ENCODE data around the gene TRABD2B. TPM values are rescaled to one million over a fixed set of nuclear protein-coding genes. Genes with fewer than 3 reads are reported as not detected.

The TRABD2B gene
- total RNA-seq, 1 experiment from 2014 or later = not detected

GRCh38 chr1:47830021-47830420, 167.2 kb downstream of the TRABD2B start:
- H3K4me1 ChIP-seq (ENCODE audit: insufficient read depth, low read length, poor library complexity, severe bottlenecking) = no peaks in the 10 kb centered on the region
- POLR2A ChIA-PET (ENCODE audit: low non-redundant PET) = no interaction called here
- no peak overlapping the region for H3K27ac ChIP-seq (ENCODE audit: low read depth, low read length, poor library complexity, severe bottlenecking)
- DNase-seq (ENCODE audit: low spot score) = no peak
- CTCF ChIA-PET = no interaction called here
- H3K4me3 ChIP-seq (ENCODE audit: low read depth, low read length, poor library complexity, severe bottlenecking) = no peak overlapping the region
- H3K36me3 ChIP-seq (ENCODE audit: insufficient read depth, low read length, poor library complexity, severe bottlenecking) = no peaks in the 10 kb centered on the region
- peaks cover 2% of the 10 kb centered on the region for H3K9me3 ChIP-seq (ENCODE audit: low read depth, low read length, poor library complexity, severe bottlenecking)
- intact Hi-C loops (cut with micrococcal nuclease; ENCODE audit: unreplicated experiment) = no loop called here
- peaks cover 12% of the 10 kb centered on the region for H3K27me3 ChIP-seq (replicated peaks; ENCODE audit: insufficient read depth, low read depth, low read length, poor library complexity)
- BruUV-seq (replicated peaks) = no TSS peak
- TF ChIP-seq CTCF (conservative IDR thresholded peaks at IDR 0.05; ENCODE audit: low read depth, low read length) (no peak), EZH2 (IDR thresholded peaks at IDR 0.05; ENCODE audit: borderline replicate concordance, low read depth, low read length, poor library complexity, severe bottlenecking) (no peak)

GRCh38 chr1:47828978-47829377, 168.2 kb downstream of the TRABD2B start:
- Histone ChIP-seq H3K9me3 (ENCODE audit: low read depth, low read length, poor library complexity, severe bottlenecking) (no peaks in the 10 kb centered on the region), H3K27me3 (replicated peaks; ENCODE audit: insufficient read depth, low read depth, low read length, poor library complexity) (peaks cover 12% of the 10 kb centered on the region), H3K27ac (ENCODE audit: low read depth, low read length, poor library complexity, severe bottlenecking) (no peak overlapping the region), H3K4me1 (ENCODE audit: insufficient read depth, low read length, poor library complexity, severe bottlenecking) (no peaks in the 10 kb centered on the region), H3K36me3 (ENCODE audit: insufficient read depth, low read length, poor library complexity, severe bottlenecking) (no peaks in the 10 kb centered on the region), H3K4me3 (ENCODE audit: low read depth, low read length, poor library complexity, severe bottlenecking) (no peak overlapping the region)
- intact Hi-C loops (cut with micrococcal nuclease; ENCODE audit: unreplicated experiment) = no loop called here
- BruUV-seq (replicated peaks) = no TSS peak
- DNase-seq (ENCODE audit: low spot score) = no peak
- POLR2A ChIA-PET (ENCODE audit: low non-redundant PET) = no interaction called here
- CTCF ChIA-PET = no interaction called here
- no peak for TF ChIP-seq CTCF (conservative IDR thresholded peaks at IDR 0.05; ENCODE audit: low read depth, low read length)
- TF ChIP-seq EZH2 (IDR thresholded peaks at IDR 0.05; ENCODE audit: borderline replicate concordance, low read depth, low read length, poor library complexity, severe bottlenecking) = no peak

- TF ChIP-seq EZH2 (IDR thresholded peaks at IDR 0.05; ENCODE audit: borderline replicate concordance, low read depth, low read length, poor library complexity, severe bottlenecking) = no peak
- no peak for TF ChIP-seq CTCF (conservative IDR thresholded peaks at IDR 0.05; ENCODE audit: low read depth, low read length)
- DNase-seq (ENCODE audit: low spot score) = no peak
- no TSS peak for BruUV-seq (replicated peaks)
- H3K27ac ChIP-seq (ENCODE audit: low read depth, low read length, poor library complexity, severe bottlenecking) = no peak overlapping the region
- no peaks in the 10 kb centered on the region for H3K9me3 ChIP-seq (ENCODE audit: low read depth, low read length, poor library complexity, severe bottlenecking)
- intact Hi-C loops (cut with micrococcal nuclease; ENCODE audit: unreplicated experiment) = no loop called here
- no peak overlapping the region for H3K4me3 ChIP-seq (ENCODE audit: low read depth, low read length, poor library complexity, severe bottlenecking)
- H3K36me3 ChIP-seq (ENCODE audit: insufficient read depth, low read length, poor library complexity, severe bottlenecking) = no peaks in the 10 kb centered on the region
- ChIA-PET CTCF (no interaction called here), POLR2A (ENCODE audit: low non-redundant PET) (no interaction called here)
- H3K27me3 ChIP-seq (replicated peaks; ENCODE audit: insufficient read depth, low read depth, low read length, poor library complexity) = peaks cover 12% of the 10 kb centered on the region
- no peaks in the 10 kb centered on the region for H3K4me1 ChIP-seq (ENCODE audit: insufficient read depth, low read length, poor library complexity, severe bottlenecking)
Measured at GRCh38 chr1:47827109-47827508, 170.1 kb downstream of the TRABD2B start.

All from A673 (cell line).